Activated CD4-positive, alpha-beta T cell treated with anti-CD3 and anti-CD28 coated beads, Interleukin-2, amount 10 ng/mL, durations not matched to agents 24 days and 14 days (primary cell): Measurements from ENCODE around the gene GDA. TPM values are rescaled to one million over a fixed set of nuclear protein-coding genes. Genes with fewer than 3 reads are reported as not detected.
A peak's percentile ranks its signal among the peaks of the same experiment; 100 is the strongest.

Experiments
- DNase-seq: peaks from one replicate; pipeline ENCODE4 v3.0.0; 2022
- H3K27ac Mint-ChIP-seq: one replicate; pipeline ENCODE4 v1.8.0; 2022; ENCODE audit warnings: mild to moderate bottlenecking, mixed read lengths
- H3K27me3 Mint-ChIP-seq: one replicate; pipeline ENCODE4 v1.8.0; 2022; ENCODE audit warnings: mixed read lengths
- H3K36me3 Mint-ChIP-seq: one replicate; pipeline ENCODE4 v1.8.0; 2022; ENCODE audit warnings: low read depth, mild to moderate bottlenecking, mixed read lengths
- H3K4me1 Mint-ChIP-seq: one replicate; pipeline ENCODE4 v1.8.0; 2021; ENCODE audit warnings: mixed read lengths
- H3K4me3 Mint-ChIP-seq: one replicate; pipeline ENCODE4 v1.8.0; 2022; ENCODE audit warnings: mild to moderate bottlenecking, moderate library complexity, mixed read lengths
- H3K9me3 Mint-ChIP-seq: one replicate; pipeline ENCODE4 v1.8.0; 2021; ENCODE audit warnings: mixed read lengths
- intact Hi-C: fragments of 100-400 bp; cut with micrococcal nuclease; formaldehyde crosslinking; loops from one replicate; pipeline ENCODE4 v1.15.1; 2023
- total RNA-seq: library from RNA; stranded (reverse); gene quantifications from 2 replicates; pipeline ENCODE4 v1.2.3, GENCODE V29; 2022

GDA gene
- not detected in 2 replicates for total RNA-seq

DNA sequence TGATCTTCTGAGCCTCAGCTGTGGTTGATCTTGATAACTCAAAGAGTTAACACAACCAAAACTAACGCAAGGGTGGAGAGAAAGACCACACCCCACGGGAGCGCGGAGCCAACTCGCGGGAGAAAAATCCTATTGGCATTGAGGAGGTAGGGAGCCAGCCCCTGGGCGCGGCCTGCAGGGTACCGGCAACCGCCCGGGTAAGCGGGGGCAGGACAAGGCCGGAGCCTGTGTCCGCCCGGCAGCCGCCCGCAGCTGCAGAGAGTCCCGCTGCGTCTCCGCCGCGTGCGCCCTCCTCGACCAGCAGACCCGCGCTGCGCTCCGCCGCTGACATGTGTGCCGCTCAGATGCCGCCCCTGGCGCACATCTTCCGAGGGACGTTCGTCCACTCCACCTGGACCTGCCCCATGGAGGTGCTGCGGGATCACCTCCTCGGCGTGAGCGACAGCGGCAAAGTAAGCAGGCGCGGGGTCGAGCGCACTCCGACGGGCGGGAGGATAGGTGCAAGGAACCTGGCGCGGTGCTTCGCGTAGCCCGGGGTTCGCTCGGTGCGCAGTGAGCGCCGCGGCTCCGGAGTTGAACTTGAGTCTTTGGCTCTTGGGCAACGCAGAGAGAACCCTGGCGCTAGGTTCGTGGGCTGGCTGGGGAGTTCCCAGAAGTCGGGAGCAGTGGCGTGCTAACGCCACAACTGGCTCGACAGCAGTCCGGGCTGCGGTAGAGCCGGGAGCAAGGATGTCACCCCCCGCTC is at the start of gene GDA:
Gene GDA (plus strand): TSS at position 210 of the 745 bp plus-strand sequence. CDS start 120 bp downstream, at position 330.
- Mint-ChIP-seq H3K9me3 (no peaks in the 10 kb centered on the region), H3K4me1 (no peaks in the 10 kb centered on the region), H3K4me3 (no peak within 1 kb of the TSS), H3K27me3 (peaks cover 33% of the 10 kb centered on the region), H3K36me3 (no peaks in the 10 kb centered on the region), H3K27ac (peak within 1 kb of the TSS; percentile 10)
- intact Hi-C loops: no loop called here
- no peak for DNase-seq

DNA sequence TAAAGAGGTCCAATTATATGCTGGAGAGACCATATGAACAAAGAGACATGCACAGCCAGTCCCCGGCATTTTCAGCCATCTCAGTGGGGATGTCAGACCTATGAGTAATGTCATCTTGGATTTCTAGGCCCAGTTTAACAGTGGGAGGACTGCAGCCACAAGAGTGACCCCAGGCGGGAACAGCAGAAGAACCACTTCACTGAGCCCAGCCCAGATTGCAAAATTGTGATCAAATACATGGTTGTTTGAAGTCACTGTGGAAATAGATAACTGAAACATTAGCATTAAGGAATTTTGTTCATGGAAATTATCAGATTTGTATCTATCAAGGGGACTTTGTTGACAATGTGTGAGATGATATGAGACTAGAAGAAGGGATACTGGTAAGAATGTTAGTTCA is 46.7 kb upstream of the GDA start:
- H3K36me3 Mint-ChIP-seq: no peaks in the 10 kb centered on the region
- intact Hi-C loops: no loop called here

DNA sequence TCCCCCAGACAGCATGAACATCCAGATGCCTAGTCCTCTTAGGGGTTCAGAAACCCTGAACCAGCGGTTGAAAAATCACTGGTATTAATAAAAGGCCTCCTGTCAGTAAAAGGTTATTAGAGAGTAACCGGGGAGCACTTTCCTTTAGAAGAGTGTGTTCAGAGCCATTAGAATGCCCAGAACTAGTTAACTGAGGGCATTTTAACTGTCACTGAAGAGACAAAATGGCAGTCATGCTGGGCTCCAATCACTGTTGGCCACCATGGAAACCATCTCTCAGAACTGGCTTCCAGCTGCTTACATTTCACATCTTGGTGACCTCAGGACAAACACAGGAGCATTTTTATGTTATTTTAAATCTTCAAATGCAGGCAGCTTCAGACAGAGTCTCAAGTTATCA is 36.2 kb upstream of the GDA start:
- intact Hi-C loops: no loop called here
- H3K9me3 Mint-ChIP-seq: no peaks in the 10 kb centered on the region
- no peaks in the 10 kb centered on the region for H3K36me3 Mint-ChIP-seq
- DNase-seq: no peak
- H3K4me3 Mint-ChIP-seq: no peak overlapping the region
- H3K4me1 Mint-ChIP-seq: no peaks in the 10 kb centered on the region
- H3K27me3 Mint-ChIP-seq: no peaks in the 10 kb centered on the region
- H3K27ac Mint-ChIP-seq: no peak overlapping the region

More for the DNA sequence above, 46.7 kb upstream of the GDA start:
- H3K27ac Mint-ChIP-seq: no peak overlapping the region
- no peak overlapping the region for H3K4me3 Mint-ChIP-seq
- no peaks in the 10 kb centered on the region for H3K4me1 Mint-ChIP-seq
- no peak for DNase-seq
- no peaks in the 10 kb centered on the region for H3K27me3 Mint-ChIP-seq
- no peaks in the 10 kb centered on the region for H3K9me3 Mint-ChIP-seq

DNA sequence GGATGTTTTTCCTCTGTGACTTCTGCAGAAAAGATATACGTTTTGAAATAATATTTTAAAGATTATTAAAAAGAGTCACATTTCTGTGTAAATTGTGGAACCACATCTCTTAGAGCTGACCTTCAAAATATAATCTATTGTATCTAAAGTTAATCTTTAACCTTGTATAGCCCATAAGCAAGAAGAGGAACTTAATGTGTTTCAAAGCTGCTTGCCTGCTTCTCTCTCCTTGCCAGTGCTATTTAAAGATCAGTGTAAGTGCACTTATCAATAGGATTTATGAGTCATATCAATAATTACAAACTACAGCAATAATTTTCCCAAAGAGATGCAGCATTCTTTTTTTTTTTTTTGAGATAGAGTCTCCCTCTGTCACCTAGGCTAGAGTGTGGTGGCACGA is 29.4 kb upstream of the GDA start:
- no peaks in the 10 kb centered on the region for H3K27me3 Mint-ChIP-seq
- no peaks in the 10 kb centered on the region for H3K9me3 Mint-ChIP-seq
- no peak for DNase-seq
- no peaks in the 10 kb centered on the region for H3K4me1 Mint-ChIP-seq
- H3K36me3 Mint-ChIP-seq: no peaks in the 10 kb centered on the region
- intact Hi-C loops: no loop called here
- H3K4me3 Mint-ChIP-seq: no peak overlapping the region
- no peak overlapping the region for H3K27ac Mint-ChIP-seq

DNA sequence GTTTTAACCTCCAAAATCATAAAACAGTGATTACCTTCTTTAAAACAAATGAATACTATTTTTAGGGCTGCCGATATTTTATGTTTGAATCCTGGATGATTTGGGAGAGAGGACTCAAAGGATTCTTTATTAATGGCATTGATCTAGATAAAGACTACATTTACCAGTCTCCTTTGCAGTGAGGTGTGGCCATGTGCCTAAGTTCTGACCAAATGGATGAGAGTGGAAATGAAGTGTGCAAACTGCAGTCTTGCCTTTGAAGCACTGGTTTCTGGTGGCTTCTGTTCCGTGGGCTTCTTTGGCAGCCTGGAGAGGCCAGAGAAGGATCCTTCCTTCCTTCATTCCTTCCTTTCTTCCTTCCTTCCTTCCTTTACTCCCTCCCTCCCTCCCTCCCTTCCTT is 24.3 kb upstream of the GDA start:
- Mint-ChIP-seq H3K27me3 (no peaks in the 10 kb centered on the region), H3K27ac (no peak overlapping the region), H3K4me1 (no peaks in the 10 kb centered on the region), H3K4me3 (no peak overlapping the region), H3K36me3 (no peaks in the 10 kb centered on the region), H3K9me3 (no peaks in the 10 kb centered on the region)
- DNase-seq: no peak
- intact Hi-C loops: no loop called here

DNA sequence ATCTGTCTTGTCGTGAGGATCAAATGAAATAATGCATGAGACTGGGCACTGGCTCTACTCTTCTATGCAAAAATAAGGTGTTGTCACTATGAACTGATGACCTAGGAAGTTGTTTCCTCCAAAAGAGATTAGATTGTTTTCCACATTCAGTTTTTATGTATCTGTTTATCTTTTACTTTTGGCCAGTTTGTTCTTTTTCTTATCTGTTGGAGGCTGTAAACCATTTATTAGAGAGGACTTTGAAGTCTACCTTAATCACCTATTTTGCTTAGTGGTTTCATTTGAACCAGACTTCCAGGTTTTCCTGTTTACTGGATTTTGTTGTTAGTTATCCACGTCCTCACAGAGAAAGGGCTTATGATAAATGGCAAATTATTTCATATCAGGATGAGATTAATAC is 21.5 kb upstream of the GDA start:
- H3K4me1 Mint-ChIP-seq: no peaks in the 10 kb centered on the region
- H3K27me3 Mint-ChIP-seq: no peaks in the 10 kb centered on the region
- intact Hi-C loops: no loop called here
- no peak for DNase-seq
- H3K27ac Mint-ChIP-seq: no peak overlapping the region
- H3K9me3 Mint-ChIP-seq: no peaks in the 10 kb centered on the region
- no peaks in the 10 kb centered on the region for H3K36me3 Mint-ChIP-seq
- no peak overlapping the region for H3K4me3 Mint-ChIP-seq

DNA sequence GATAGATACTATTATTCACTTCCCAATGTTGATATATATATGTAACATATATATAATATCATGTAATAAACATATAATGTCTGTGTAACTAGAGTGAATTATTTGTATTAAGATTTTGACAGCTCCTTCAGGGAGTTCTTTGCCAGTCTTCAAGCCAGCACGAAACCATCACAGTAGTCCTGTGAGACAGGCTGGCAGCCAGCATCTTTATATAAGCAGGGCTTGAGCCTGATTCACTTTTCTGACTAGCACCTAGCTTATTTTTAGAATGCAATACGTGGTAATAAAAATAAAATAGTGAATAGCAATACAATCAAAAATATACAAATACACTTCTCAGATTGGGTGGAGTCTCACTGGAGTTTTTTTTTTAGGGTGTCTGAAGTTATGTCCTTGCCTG is 20.7 kb upstream of the GDA start:
- no peak for DNase-seq
- intact Hi-C loops: no loop called here
- no peak overlapping the region for H3K27ac Mint-ChIP-seq
- no peaks in the 10 kb centered on the region for H3K27me3 Mint-ChIP-seq
- no peaks in the 10 kb centered on the region for H3K4me1 Mint-ChIP-seq
- H3K36me3 Mint-ChIP-seq: no peaks in the 10 kb centered on the region
- no peak overlapping the region for H3K4me3 Mint-ChIP-seq
- no peaks in the 10 kb centered on the region for H3K9me3 Mint-ChIP-seq

DNA sequence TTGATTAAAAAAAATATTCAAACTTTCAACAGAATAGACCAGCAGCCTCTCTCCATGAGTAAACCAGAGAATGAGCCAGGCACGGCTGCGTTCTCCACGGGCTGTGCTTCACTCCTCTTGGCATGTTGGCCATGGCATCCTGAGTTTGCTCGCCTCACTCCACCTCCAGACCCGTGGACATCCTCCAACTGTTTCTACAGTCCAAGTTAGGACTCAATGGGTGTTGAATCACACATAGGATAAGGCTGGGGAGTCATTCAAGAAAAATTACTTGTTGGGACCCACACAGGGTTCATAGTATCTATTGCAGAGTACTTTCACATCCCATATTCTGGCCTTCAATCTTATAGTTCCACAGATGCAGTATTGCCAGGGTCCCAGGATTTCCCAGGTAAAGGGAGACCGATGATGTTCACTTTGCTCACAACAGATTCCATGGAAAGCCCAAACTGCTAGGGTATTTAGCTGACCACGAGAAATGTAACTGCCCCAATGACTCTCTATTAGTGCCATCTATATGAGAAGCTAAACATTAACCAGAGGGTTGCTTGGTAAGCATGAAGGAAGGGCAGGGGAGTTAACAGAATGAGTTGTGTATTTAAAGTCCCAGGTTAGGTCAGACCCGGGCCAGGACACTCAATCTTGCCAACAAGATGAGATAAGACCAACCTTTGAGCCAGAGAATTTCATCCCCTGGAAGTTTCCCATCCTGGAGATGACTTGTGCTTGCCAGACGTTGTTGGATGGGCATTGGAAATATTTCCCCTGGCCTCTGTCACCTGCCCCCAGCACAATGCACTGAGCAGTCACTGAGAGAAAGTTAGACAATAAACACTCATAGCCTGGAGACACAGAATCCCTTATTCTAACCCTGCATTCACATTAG is 19.7 kb upstream of the GDA start:
- Mint-ChIP-seq H3K9me3 (no peaks in the 10 kb centered on the region), H3K27me3 (no peaks in the 10 kb centered on the region), H3K4me3 (no peak overlapping the region), H3K4me1 (no peaks in the 10 kb centered on the region), H3K27ac (no peak overlapping the region), H3K36me3 (no peaks in the 10 kb centered on the region)
- no peak for DNase-seq
- intact Hi-C loops: no loop called here

DNA sequence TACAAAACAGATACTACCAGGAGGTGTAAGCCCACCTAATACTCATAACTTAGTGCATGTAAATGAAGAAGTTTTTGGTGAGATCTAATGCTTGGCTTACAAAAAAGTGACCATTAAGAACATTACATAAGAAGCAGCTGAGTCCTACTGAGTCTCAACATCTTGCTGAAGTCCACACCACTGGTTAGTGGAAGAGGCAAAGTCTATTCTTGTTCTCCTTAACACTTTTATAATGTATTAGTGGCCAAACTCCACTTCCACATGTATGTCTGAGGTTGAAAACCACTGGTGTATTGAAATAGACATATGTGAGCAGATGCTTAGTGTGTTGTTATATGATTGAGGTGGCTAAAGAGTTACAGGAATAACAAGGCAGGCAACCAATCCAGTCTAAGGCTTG is 18.9 kb upstream of the GDA start:
- H3K27me3 Mint-ChIP-seq: no peaks in the 10 kb centered on the region
- no peaks in the 10 kb centered on the region for H3K36me3 Mint-ChIP-seq
- no peak for DNase-seq
- intact Hi-C loops: no loop called here
- no peaks in the 10 kb centered on the region for H3K9me3 Mint-ChIP-seq
- H3K4me1 Mint-ChIP-seq: no peaks in the 10 kb centered on the region
- no peak overlapping the region for H3K4me3 Mint-ChIP-seq
- H3K27ac Mint-ChIP-seq: no peak overlapping the region

DNA sequence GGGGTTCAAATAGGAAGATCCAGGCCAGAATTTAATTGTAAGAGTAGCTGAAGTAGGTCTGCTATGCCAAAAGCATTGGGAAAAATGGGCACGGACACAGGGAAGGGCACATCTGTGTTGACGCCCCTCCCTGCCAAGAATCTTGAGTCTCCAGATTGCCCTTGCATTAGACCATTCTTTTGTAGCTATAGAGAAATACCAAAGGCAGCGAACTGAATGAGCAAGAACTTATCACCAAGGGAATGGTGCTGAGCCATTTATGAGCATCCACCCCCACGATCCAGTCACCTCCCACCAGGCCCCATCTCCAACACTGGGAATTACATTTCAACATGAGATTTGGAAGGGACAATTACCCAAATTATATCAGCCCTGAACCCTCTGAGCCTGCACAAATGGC is 18.0 kb upstream of the GDA start:
- H3K9me3 Mint-ChIP-seq: no peaks in the 10 kb centered on the region
- DNase-seq: no peak
- H3K4me3 Mint-ChIP-seq: no peak overlapping the region
- H3K27ac Mint-ChIP-seq: no peak overlapping the region
- no peaks in the 10 kb centered on the region for H3K4me1 Mint-ChIP-seq
- intact Hi-C loops: no loop called here
- H3K36me3 Mint-ChIP-seq: no peaks in the 10 kb centered on the region
- H3K27me3 Mint-ChIP-seq: no peaks in the 10 kb centered on the region

DNA sequence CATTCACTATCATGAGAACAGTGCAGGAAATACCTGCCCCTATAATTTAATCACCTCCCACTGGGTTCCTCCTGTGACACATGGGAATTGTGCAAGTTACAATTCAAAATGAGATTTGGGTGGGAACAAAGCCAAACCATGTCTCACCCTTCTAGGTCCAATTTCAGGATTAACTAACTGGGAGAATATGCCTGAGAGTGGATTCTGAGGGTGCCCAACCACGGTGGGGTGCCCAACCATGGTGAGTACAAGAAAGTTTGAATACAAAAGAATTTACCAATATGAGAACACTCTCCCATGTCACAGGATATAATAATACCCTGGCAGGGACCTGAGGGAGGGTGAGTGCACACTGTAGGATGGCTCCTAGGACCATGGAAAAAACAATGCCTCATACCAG is 17.2 kb upstream of the GDA start:
- Mint-ChIP-seq H3K9me3 (no peaks in the 10 kb centered on the region), H3K4me1 (no peaks in the 10 kb centered on the region), H3K4me3 (no peak overlapping the region), H3K27me3 (no peaks in the 10 kb centered on the region), H3K36me3 (no peaks in the 10 kb centered on the region), H3K27ac (no peak overlapping the region)
- DNase-seq: no peak
- intact Hi-C loops: no loop called here

DNA sequence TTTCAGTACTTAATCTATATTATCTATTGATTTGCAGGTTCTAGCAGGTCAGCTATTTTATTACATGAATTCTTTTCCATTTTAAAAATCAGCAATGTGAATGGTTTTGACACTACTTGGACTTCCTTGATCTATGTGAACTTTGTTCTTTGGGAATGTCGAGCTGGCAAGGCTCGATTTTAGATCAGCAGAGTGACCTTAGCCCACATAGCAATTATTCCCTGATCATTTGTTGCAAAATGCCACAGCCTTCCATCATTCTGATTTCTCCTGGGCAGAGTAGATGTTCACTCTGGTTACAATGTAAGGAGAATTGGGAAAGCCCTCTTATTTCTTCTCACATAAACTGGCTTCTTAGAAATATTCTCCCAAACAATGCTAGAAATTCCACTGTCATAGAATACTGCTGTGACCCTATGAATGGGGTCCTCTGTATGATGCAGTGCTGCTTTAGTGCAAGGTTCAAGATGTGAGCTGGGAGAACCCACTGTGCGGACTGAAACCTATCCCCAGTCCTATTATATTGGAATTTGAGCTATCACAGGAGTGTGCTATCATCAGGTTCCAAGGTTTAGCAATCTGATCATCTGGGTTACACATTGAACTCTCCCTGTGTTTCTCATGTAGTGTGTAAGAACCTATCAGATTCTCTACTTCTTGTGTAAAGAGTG is 15.7 kb upstream of the GDA start:
- no peak for DNase-seq
- no peaks in the 10 kb centered on the region for H3K36me3 Mint-ChIP-seq
- no peak overlapping the region for H3K27ac Mint-ChIP-seq
- no peaks in the 10 kb centered on the region for H3K4me1 Mint-ChIP-seq
- no peak overlapping the region for H3K4me3 Mint-ChIP-seq
- H3K27me3 Mint-ChIP-seq: no peaks in the 10 kb centered on the region
- intact Hi-C loops: no loop called here
- no peaks in the 10 kb centered on the region for H3K9me3 Mint-ChIP-seq

DNA sequence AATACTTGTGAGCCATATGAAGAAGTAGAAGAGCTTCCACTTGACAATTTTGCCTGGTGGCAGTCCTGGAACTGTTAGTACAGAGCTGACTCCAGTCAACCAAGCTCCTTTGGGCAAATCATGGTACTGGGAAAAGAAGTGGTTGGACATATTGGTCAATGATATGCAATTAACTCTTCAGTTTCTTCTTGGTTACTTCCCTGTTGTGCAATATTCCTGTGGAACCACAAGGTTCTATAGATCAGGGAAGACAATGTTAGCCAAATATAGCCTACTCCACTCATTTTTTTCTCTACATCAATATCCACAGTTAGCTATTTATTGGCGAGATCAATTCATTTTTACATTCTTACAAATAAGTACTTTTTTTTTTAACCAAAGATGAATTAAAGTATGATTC is 14.4 kb upstream of the GDA start:
- no peaks in the 10 kb centered on the region for H3K4me1 Mint-ChIP-seq
- H3K27ac Mint-ChIP-seq: no peak overlapping the region
- DNase-seq: no peak
- intact Hi-C loops: no loop called here
- no peaks in the 10 kb centered on the region for H3K27me3 Mint-ChIP-seq
- no peaks in the 10 kb centered on the region for H3K36me3 Mint-ChIP-seq
- no peak overlapping the region for H3K4me3 Mint-ChIP-seq
- no peaks in the 10 kb centered on the region for H3K9me3 Mint-ChIP-seq

DNA sequence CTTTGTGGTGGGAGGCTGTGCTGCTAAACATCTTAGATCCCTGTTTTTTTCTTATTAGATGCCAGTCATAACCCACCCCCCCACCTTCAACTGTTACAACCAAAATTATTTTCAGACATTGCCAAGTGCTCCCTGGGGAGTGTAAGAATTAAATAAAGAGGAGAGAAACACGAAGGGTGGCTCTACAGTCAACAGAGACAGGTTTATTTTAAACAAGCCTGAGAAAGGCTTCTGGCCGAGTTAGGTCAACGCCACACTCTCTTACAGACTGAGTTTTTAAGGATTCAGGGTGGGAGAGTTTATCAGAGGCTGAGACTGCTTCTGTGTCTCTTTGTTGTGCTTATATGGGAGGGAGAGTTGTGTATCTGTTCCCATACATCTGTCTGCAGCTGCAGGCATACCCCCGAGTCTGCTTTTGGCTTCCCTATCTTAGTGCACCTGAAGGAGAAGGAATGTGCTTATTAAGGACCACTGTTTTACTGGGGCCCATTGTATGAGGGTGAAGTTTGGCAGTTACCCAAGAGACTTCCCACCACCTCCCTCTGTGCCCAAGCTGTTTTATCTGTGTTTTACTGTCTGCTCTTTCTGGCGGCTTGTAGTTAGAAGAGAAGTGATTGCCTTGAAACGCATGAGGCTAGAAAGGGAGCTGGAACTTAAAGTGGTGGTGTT is 11.4 kb upstream of the GDA start:
- intact Hi-C loops: no loop called here
- no peaks in the 10 kb centered on the region for H3K4me1 Mint-ChIP-seq
- peaks cover 3% of the 10 kb centered on the region for H3K27me3 Mint-ChIP-seq
- no peak overlapping the region for H3K4me3 Mint-ChIP-seq
- no peak for DNase-seq
- H3K27ac Mint-ChIP-seq: no peak overlapping the region
- H3K36me3 Mint-ChIP-seq: no peaks in the 10 kb centered on the region
- H3K9me3 Mint-ChIP-seq: no peaks in the 10 kb centered on the region
